ENCODE data around the gene HS3ST5.
"Not testable (repeated sequence)": the region's sequence is repeated elsewhere in the genome, so short reads cannot be mapped to it uniquely, and the experiment has no call there.

The HS3ST5 gene

GRCh38 chr6:114334237-114334636 is 8.6 kb downstream of the HS3ST5 start:
- no peak for DNase-seq

- DNase-seq = no peak
These were observed 15.7 kb downstream of the HS3ST5 start for GRCh38 chr6:114327074-114327473.

GRCh38 chr6:114323784-114324183 is 19.0 kb downstream of the HS3ST5 start:
- no peak for DNase-seq

- DNase-seq = no peak
These were observed 23.1 kb downstream of the HS3ST5 start for GRCh38 chr6:114319749-114320148.

GRCh38 chr6:114315831-114316595 is 26.8 kb downstream of the HS3ST5 start:
- DNase-seq = no peak

GRCh38 chr6:114313816-114314215 is 29.0 kb downstream of the HS3ST5 start:
- not testable (repeated sequence) for DNase-seq

GRCh38 chr6:114312931-114313330 is 29.9 kb downstream of the HS3ST5 start:
- DNase-seq = no peak

GRCh38 chr6:114310053-114310452 is 32.8 kb downstream of the HS3ST5 start:
- no peak for DNase-seq

- peak; percentile 1 to 7 for DNase-seq
These were observed 38.4 kb downstream of the HS3ST5 start for GRCh38 chr6:114304304-114304887.

GRCh38 chr6:114301596-114302219 is 41.1 kb downstream of the HS3ST5 start:
- DNase-seq = no peak

GRCh38 chr6:114297135-114297534 is 45.7 kb downstream of the HS3ST5 start:
- DNase-seq = no peak

- no peak for DNase-seq
These were observed 50.4 kb downstream of the HS3ST5 start for GRCh38 chr6:114292431-114292830.

- no peak for DNase-seq
These were observed 51.4 kb downstream of the HS3ST5 start for GRCh38 chr6:114291428-114291827.

GRCh38 chr6:114290864-114291263 is 52.0 kb downstream of the HS3ST5 start:
- DNase-seq = no peak

- no peak for DNase-seq
These were observed 53.9 kb downstream of the HS3ST5 start for GRCh38 chr6:114288701-114289495.

GRCh38 chr6:114287461-114287860 is 55.4 kb downstream of the HS3ST5 start:
- no peak for DNase-seq

GRCh38 chr6:114286211-114286610 is 56.6 kb downstream of the HS3ST5 start:
- no peak for DNase-seq

- no peak for DNase-seq
These were observed 58.5 kb downstream of the HS3ST5 start for GRCh38 chr6:114284281-114284680.

- no peak for DNase-seq
These were observed 60.5 kb downstream of the HS3ST5 start for GRCh38 chr6:114282292-114282691.

GRCh38 chr6:114281496-114281895 is 61.3 kb downstream of the HS3ST5 start:
- no peak for DNase-seq

GRCh38 chr6:114280239-114280982 is 62.4 kb downstream of the HS3ST5 start:
- no peak for DNase-seq

GRCh38 chr6:114277220-114277619 is 65.6 kb downstream of the HS3ST5 start:
- DNase-seq = no peak

Measured in inflammatory macrophage (primary cell).